Embryonic facial prominence (tissue), 1 donor: ENCODE data around the gene BRINP1.

Experiments used
- DNase-seq: peaks from one replicate; pipeline ENCODE4 v3.0.0-alpha.2; 2016; ENCODE audit errors: extremely low spot score

The BRINP1 gene, protein sequence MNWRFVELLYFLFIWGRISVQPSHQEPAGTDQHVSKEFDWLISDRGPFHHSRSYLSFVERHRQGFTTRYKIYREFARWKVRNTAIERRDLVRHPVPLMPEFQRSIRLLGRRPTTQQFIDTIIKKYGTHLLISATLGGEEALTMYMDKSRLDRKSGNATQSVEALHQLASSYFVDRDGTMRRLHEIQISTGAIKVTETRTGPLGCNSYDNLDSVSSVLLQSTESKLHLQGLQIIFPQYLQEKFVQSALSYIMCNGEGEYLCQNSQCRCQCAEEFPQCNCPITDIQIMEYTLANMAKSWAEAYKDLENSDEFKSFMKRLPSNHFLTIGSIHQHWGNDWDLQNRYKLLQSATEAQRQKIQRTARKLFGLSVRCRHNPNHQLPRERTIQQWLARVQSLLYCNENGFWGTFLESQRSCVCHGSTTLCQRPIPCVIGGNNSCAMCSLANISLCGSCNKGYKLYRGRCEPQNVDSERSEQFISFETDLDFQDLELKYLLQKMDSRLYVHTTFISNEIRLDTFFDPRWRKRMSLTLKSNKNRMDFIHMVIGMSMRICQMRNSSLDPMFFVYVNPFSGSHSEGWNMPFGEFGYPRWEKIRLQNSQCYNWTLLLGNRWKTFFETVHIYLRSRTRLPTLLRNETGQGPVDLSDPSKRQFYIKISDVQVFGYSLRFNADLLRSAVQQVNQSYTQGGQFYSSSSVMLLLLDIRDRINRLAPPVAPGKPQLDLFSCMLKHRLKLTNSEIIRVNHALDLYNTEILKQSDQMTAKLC

DNA sequence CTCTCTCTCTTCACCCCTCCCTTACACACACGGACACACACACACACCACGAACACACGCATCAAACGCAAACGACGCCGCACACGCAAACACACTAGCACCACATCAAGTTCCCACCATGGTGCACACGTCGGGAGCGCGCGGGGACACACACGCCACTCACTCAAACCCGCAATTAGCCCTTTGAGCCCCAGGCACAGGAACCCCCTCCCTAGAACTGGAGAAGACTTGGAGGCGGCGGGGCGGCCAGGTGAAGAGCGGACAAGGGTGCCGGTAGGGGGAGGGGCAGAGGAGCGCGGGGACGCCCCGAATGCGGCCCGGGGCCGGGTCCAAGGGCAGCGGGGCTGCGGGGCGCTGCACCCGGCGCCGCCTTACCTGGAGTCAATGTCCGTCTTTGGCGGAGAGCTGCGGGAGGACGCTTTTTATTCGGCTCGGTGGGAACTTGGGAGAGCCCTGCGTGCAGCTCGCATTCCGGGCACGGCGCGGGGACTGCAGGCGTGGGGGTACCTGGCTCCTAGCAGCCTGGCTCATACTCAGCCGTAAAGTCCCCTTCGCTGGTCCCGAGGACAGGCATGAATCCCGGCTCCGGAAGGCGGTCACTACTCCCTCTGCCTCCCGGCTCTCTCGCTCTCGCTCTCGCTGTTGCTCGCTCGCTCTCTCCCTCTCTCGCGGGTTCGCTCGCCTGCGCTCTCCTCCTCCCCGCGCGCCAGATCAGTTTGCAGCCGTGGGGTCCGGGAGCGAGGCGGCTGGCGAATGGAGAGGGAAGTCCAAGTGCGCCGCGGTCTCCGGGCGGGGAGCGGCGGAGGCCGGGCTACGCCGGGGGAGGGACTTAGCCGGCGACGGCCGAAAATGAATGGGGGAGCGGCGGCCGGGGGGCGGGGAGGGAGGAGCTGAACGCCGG lies at the start of gene BRINP1:
BRINP1 (minus strand) TSS at position 755 of the 901 bp plus-strand sequence. CDS start 56,080 bp downstream, outside the sequence.
- DNase-seq = peak; percentile 40

DNA sequence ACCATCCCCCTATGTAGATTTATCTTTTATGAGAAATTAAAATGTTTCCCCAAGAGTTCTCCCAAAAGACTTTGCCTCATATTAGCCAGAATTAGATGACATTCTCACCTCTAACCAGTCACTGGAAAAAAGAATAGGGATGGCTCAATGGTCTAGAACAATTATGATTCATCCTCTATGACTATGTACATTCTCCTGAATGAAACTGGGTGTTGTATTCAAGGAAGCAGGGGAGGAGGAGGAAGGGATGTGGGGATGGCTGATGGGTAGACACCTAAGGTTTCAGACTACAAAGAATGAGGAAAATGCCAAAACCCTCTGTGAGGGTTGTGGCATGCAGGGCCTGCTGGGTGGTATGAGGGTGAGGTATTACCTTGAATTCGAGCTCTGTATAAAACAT lies 49.5 kb upstream of the BRINP1 start:
- DNase-seq = no peak

- DNase-seq = no peak
Measured at GRCh38 chr9:119416793-119417192, 47.6 kb upstream of the BRINP1 start.

GRCh38 chr9:119412399-119412798 lies 43.2 kb upstream of the BRINP1 start:
- DNase-seq = no peak

DNA sequence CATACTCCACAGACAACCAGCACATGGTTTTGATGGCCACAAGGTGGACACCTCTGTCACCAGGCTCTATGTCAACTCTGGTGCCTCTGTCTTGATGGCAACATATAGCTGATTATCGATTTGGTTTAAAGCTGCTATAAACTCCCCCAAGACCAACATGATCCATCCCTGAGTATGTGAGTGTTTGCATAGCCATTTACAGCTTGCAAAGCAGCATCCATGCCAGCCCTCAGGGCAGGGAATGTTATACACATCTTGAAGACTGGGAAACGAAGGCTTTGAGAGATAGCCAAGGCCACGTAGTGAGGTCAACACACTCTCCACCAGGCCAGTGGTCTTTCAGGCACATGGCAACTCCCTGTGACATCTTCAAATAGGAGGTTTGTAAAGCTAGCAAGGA lies 40.3 kb upstream of the BRINP1 start:
- DNase-seq = no peak

DNA sequence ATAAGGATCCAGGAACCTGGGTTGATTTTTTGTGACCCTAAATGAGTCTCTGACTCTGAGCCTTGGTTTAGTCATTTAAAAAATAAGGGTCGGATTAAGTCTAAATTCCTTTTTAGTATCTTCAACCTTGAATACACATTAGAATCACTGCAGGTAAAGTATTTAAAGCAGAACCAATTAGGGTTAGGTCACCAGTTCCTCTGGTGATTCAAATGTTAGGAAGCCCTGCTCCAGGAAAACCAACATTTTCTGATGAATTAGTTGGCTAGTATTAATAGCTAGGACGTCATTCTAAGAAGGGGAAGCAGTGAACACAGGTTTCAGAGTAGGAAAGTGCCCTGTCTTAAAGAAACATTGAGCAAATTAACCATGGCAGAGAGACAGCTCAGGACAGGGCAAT lies 31.4 kb upstream of the BRINP1 start:
- no peak for DNase-seq

- no peak for DNase-seq
Measured at GRCh38 chr9:119398350-119398749, 29.1 kb upstream of the BRINP1 start.

GRCh38 chr9:119391878-119392277 lies 22.6 kb upstream of the BRINP1 start:
- no peak for DNase-seq

- DNase-seq = no peak
Measured at GRCh38 chr9:119375892-119376291, 6.7 kb upstream of the BRINP1 start.

DNA sequence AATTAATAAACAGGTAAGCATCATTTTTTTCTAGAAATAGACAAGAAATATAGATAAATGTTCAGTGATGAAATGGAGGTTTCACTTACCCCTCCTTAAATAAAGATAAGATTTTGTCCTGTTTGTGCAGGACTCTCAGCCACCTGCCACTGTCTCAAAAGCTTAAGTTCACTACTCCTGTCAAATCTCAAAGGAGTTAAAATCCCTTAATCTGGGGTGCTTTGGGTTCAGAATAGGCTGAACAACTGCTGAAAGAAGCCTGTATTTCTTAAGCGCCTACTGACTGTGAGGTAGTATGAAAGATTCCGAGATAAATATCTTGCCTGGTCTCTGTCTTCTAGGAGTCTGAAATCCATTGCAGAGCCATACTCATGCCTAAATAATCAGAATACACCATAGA lies 3.7 kb upstream of the BRINP1 start:
- DNase-seq = no peak

GRCh38 chr9:119370816-119371215 lies 1.6 kb upstream of the BRINP1 start:
- no peak for DNase-seq

DNA sequence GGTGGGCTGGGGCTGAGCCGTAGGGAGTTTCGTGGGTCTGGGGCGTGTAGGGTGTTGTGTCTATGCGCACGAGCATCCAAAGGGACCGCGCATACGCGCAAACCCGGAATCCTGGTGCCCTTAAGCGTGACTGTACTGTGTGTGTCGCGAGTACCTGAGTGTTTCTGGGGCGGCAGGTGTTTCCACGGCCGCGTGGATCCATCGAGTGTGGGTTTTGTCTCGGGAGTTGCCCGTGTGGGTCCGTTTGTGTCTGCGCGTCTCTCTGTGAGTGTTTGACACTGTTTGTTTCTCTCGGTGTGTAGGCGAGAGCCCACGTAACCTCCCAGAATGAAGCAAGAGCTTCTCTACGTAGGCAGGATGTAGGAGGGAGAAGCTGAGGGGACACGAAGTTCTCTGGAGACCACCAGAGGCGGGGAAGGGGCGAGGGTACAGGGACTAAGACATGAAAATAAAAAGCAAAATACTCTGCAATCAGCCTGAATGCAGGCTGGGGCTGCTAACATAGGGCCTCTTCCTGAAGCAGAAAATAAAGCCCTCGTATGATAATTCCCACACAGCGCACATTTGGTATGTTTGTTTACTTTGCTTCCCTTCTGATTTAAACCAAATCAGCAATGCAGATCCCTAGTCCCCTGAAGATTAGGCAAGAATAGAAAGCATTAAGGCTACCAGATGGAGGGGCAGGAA lies 588 bp upstream of the BRINP1 start:
- no peak for DNase-seq

- DNase-seq = no peak
Measured at GRCh38 chr9:119368179-119368578, 1.1 kb downstream of the BRINP1 start.

GRCh38 chr9:119367683-119368075 lies 1.6 kb downstream of the BRINP1 start:
- no peak for DNase-seq

DNA sequence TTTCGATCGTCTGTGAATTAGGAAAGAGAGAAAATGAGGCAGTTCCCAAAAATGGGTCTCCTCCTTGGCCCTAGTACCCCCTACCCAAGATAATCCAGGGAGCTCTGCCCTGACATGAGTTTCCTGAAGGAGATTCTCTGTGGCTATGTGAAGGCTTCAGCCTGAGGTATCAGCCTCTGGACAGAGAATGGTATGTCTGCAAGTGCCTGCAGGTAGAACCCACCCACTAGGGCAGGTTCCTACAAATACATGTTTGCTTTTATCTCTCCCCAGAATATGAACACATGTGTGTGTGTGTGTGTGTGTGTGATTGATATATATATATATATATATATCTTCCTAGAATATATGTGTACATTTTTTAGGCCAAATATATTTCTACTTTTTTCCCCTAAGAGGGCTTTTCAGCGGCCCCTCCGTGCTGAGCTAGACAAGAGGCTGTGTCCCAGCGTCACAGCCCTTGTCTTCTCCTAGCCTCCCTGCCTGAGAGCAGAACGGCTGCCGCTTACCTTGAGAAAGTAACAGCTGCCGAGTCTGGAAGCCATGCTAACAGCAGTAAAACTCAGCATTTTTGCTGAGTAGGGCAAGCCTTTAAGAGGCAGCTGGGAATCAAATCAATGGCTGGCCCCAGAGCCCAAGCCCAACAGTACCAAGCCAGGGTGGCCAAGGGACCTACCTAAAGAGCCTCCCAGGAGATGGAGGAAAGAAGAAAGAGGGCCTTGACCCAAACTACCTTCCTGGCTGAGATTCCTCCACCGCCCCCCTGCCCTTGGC lies 2.1 kb downstream of the BRINP1 start:
- DNase-seq = no peak

DNA sequence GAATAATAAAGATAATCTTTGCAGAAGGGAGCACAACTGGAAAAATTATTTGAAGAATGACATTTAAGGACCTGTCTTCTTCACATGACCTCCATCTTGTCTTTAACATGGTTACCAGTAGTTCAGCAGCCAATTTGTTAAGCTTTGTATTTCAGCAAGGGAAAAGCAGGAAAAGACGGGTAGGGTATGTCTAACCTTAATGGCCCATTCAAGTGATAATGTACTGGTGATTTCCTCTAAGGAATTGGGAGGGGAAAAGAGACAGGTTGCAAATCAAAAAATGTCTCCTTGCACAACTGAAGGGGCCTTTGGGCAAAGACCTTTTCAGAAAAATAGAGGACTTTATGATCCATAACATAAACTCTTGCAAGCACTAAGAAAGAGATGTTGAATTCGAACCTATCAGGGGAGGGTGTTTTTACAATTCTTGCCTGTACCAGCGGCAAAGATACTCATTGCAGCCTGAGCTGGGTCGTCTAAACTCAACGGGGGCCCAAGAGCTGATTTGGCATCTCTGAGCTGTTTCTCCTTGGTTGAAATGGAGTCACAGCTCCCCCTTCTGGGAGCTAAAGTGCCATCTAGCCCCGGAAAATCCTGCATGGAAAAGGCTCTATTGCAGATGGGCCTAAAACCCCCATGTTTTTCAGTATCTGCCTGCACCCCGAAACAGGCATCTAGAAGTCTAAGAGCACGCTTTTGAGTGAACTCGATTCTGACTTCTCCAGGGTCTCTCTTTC lies 3.8 kb downstream of the BRINP1 start:
- peak; percentile 32 for DNase-seq

- no peak for DNase-seq
Measured at GRCh38 chr9:119360237-119360636, 9.0 kb downstream of the BRINP1 start.

GRCh38 chr9:119357336-119358096 lies 11.7 kb downstream of the BRINP1 start:
- DNase-seq = no peak

GRCh38 chr9:119349351-119349825 lies 19.8 kb downstream of the BRINP1 start:
- no peak for DNase-seq
